ENCODE measurements around the gene GIPC3. TPM values are rescaled to one million over a fixed set of nuclear protein-coding genes. Genes with fewer than 3 reads are reported as not detected.
A peak's percentile ranks its signal among the peaks of the same experiment; 100 is the strongest.

Gene GIPC3
- total and polyA plus RNA-seq, 2 experiments from 2014 or later = 0.48 to 0.59 TPM

DNA sequence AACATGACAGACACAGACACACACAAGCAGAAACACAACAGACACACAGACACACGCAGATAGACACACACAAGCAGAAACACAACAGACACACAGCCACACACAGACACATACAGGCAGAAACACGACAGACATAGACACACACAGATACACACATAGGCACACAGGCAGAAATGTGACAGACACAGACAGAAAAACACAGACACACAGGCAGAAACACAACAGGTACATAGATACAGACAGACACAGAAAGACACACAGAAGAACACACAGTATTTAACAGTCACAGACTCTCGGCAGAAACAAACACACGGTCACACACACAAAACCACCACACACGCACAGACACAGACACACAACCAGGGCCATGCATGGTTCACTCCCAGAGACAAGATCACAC lies 20.5 kb downstream of the GIPC3 start:
- no peaks in the 10 kb centered on the region for H3K9me2 ChIP-seq (ENCODE audit: insufficient read depth)
- H3K4me3 ChIP-seq = peak overlapping the region; percentile 64
- peaks cover 11% of the 10 kb centered on the region for H3K27me3 ChIP-seq (ENCODE audit: insufficient read depth)
- peaks cover 8% of the 10 kb centered on the region; the same call in 2 of the 3 replicates for H3K36me3 Mint-ChIP-seq (ENCODE audit: low read depth)
- DNase-seq (ENCODE audit: low spot score) (no peak), ATAC-seq (no peak)
- peaks cover 4% of the 10 kb centered on the region; the same call in 1 of the 2 replicates for H3F3A ChIP-seq (replicated peaks; ENCODE audit: low read depth)
- TF ChIP-seq JUNB (IDR thresholded peaks at IDR 0.05; ENCODE audit: unreplicated experiment) (no peak), EZH2phosphoT487 (IDR thresholded peaks at IDR 0.05; ENCODE audit: unreplicated experiment) (no peak), EZH2 (IDR thresholded peaks at IDR 0.05; ENCODE audit: low read depth, unreplicated experiment) (no peak), CREB1 (CRISPR knock-in tag; IDR thresholded peaks at IDR 0.05; ENCODE audit: low read depth) (no peak), POLR2AphosphoS5 (IDR thresholded peaks at IDR 0.05; ENCODE audit: low read depth) (no peak), REST (IDR thresholded peaks at IDR 0.05; ENCODE audit: unreplicated experiment) (no peak), NANOG (IDR thresholded peaks at IDR 0.05; ENCODE audit: borderline replicate concordance) (no peak), ZNF331 (CRISPR knock-in tag; IDR thresholded peaks at IDR 0.05; ENCODE audit: low read depth) (no peak), ZNF114 (CRISPR knock-in tag; IDR thresholded peaks at IDR 0.05) (no peak), STAT1 (IDR thresholded peaks at IDR 0.05; ENCODE audit: unreplicated experiment) (no peak)
- TF ChIP-seq, protein P1, sequence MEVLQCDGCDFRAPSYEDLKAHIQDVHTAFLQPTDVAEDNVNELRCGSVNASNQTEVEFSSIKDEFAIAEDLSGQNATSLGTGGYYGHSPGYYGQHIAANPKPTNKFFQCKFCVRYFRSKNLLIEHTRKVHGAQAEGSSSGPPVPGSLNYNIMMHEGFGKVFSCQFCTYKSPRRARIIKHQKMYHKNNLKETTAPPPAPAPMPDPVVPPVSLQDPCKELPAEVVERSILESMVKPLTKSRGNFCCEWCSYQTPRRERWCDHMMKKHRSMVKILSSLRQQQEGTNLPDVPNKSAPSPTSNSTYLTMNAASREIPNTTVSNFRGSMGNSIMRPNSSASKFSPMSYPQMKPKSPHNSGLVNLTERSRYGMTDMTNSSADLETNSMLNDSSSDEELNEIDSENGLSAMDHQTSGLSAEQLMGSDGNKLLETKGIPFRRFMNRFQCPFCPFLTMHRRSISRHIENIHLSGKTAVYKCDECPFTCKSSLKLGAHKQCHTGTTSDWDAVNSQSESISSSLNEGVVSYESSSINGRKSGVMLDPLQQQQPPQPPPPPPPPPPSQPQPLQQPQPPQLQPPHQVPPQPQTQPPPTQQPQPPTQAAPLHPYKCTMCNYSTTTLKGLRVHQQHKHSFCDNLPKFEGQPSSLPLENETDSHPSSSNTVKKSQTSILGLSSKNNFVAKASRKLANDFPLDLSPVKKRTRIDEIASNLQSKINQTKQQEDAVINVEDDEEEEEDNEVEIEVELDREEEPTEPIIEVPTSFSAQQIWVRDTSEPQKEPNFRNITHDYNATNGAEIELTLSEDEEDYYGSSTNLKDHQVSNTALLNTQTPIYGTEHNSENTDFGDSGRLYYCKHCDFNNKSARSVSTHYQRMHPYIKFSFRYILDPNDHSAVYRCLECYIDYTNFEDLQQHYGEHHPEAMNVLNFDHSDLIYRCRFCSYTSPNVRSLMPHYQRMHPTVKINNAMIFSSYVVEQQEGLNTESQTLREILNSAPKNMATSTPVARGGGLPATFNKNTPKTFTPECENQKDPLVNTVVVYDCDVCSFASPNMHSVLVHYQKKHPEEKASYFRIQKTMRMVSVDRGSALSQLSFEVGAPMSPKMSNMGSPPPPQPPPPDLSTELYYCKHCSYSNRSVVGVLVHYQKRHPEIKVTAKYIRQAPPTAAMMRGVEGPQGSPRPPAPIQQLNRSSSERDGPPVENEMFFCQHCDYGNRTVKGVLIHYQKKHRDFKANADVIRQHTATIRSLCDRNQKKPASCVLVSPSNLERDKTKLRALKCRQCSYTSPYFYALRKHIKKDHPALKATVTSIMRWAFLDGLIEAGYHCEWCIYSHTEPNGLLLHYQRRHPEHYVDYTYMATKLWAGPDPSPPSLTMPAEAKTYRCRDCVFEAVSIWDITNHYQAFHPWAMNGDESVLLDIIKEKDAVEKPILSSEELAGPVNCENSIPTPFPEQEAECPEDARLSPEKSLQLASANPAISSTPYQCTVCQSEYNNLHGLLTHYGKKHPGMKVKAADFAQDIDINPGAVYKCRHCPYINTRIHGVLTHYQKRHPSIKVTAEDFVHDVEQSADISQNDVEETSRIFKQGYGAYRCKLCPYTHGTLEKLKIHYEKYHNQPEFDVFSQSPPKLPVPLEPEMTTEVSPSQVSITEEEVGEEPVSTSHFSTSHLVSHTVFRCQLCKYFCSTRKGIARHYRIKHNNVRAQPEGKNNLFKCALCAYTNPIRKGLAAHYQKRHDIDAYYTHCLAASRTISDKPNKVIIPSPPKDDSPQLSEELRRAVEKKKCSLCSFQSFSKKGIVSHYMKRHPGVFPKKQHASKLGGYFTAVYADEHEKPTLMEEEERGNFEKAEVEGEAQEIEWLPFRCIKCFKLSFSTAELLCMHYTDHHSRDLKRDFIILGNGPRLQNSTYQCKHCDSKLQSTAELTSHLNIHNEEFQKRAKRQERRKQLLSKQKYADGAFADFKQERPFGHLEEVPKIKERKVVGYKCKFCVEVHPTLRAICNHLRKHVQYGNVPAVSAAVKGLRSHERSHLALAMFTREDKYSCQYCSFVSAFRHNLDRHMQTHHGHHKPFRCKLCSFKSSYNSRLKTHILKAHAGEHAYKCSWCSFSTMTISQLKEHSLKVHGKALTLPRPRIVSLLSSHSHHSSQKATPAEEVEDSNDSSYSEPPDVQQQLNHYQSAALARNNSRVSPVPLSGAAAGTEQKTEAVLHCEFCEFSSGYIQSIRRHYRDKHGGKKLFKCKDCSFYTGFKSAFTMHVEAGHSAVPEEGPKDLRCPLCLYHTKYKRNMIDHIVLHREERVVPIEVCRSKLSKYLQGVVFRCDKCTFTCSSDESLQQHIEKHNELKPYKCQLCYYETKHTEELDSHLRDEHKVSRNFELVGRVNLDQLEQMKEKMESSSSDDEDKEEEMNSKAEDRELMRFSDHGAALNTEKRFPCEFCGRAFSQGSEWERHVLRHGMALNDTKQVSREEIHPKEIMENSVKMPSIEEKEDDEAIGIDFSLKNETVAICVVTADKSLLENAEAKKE (CRISPR knock-in tag; IDR thresholded peaks at IDR 0.05) = no peak
- TF ChIP-seq, protein P2, sequence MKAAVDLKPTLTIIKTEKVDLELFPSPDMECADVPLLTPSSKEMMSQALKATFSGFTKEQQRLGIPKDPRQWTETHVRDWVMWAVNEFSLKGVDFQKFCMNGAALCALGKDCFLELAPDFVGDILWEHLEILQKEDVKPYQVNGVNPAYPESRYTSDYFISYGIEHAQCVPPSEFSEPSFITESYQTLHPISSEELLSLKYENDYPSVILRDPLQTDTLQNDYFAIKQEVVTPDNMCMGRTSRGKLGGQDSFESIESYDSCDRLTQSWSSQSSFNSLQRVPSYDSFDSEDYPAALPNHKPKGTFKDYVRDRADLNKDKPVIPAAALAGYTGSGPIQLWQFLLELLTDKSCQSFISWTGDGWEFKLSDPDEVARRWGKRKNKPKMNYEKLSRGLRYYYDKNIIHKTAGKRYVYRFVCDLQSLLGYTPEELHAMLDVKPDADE (IDR thresholded peaks at IDR 0.05) = no peak
- TF ChIP-seq, protein P3, sequence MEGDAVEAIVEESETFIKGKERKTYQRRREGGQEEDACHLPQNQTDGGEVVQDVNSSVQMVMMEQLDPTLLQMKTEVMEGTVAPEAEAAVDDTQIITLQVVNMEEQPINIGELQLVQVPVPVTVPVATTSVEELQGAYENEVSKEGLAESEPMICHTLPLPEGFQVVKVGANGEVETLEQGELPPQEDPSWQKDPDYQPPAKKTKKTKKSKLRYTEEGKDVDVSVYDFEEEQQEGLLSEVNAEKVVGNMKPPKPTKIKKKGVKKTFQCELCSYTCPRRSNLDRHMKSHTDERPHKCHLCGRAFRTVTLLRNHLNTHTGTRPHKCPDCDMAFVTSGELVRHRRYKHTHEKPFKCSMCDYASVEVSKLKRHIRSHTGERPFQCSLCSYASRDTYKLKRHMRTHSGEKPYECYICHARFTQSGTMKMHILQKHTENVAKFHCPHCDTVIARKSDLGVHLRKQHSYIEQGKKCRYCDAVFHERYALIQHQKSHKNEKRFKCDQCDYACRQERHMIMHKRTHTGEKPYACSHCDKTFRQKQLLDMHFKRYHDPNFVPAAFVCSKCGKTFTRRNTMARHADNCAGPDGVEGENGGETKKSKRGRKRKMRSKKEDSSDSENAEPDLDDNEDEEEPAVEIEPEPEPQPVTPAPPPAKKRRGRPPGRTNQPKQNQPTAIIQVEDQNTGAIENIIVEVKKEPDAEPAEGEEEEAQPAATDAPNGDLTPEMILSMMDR (conservative IDR thresholded peaks at IDR 0.05; ENCODE audit: low read depth in 2 of 2) = no peak
- H3K4me1 Mint-ChIP-seq = peaks cover 11% of the 10 kb centered on the region
- H4K20me1 ChIP-seq (replicated peaks; ENCODE audit: insufficient read depth) = no peaks in the 10 kb centered on the region
- H3K9me3 Mint-ChIP-seq = no peaks in the 10 kb centered on the region
- peaks cover 10% of the 10 kb centered on the region for H3K4me1 ChIP-seq (ENCODE audit: insufficient read depth)
- no peak overlapping the region for H3K27ac Mint-ChIP-seq
- H3K36me3 ChIP-seq (ENCODE audit: insufficient read depth) = no peaks in the 10 kb centered on the region
- H3K27ac ChIP-seq (ENCODE audit: low read depth) = no peak overlapping the region
- peak overlapping the region; percentile 95 for H3K4me2 ChIP-seq
- no peaks in the 10 kb centered on the region for H3K79me2 ChIP-seq (replicated peaks; ENCODE audit: insufficient read depth)
- H2AFZ ChIP-seq = no peak overlapping the region
- H3K27me3 Mint-ChIP-seq (ENCODE audit: insufficient read depth, low read depth, poor library complexity) = peaks cover 10% of the 10 kb centered on the region
- H3K4me3 Mint-ChIP-seq = no peak overlapping the region
